ENCODE measurements around the gene GABARAP. TPM values are rescaled to one million over a fixed set of nuclear protein-coding genes. Genes with fewer than 3 reads are reported as not detected.

The GABARAP gene
- total and polyA plus RNA-seq, 2 of the 13 experiments (the other 11 are each of a cell fraction or from before 2014, with no cell fraction given) = 161 to 310 TPM

- TF ChIP-seq ZBED4 (CRISPR knock-in tag; IDR thresholded peaks at IDR 0.05; ENCODE audit: borderline replicate concordance) = no peak
- no peak for TF ChIP-seq FOXP1 (IDR thresholded peaks at IDR 0.05)
- no peak for TF ChIP-seq FOXP1 (CRISPR knock-in tag; IDR thresholded peaks at IDR 0.05)
- no peak for TF ChIP-seq GABPA (IDR thresholded peaks at IDR 0.05; ENCODE audit: low read depth, low read length)
- no peak for TF ChIP-seq GABPA (CRISPR knock-in tag; IDR thresholded peaks at IDR 0.05; ENCODE audit: low read depth)
- TF ChIP-seq, protein P1, sequence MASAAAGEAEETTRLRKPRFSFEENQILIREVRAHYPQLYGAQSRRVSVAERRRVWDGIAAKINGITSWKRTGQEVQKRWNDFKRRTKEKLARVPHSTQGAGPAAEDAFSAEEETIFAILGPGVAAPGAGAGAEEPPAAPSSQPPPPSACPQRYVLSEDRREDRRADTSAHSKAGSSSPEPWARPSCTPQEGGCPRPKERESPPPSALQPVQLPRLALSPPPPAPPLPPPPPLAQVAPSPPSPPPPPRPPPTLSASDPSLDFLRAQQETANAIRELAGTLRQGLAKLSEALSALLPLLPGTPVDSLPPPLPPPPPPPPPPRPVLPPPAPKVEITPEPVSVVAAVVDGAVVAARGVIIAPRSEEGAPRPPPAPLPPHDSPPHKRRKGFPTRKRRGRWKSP (CRISPR knock-in tag; IDR thresholded peaks at IDR 0.05) = no peak
- TF ChIP-seq PRPF4 (IDR thresholded peaks at IDR 0.05; ENCODE audit: low read depth, low read length, poor library complexity, severe bottlenecking) = no peak
Measured at GRCh38 chr17:7196651-7197401, 45.4 kb downstream of the GABARAP start (continued).

DNA sequence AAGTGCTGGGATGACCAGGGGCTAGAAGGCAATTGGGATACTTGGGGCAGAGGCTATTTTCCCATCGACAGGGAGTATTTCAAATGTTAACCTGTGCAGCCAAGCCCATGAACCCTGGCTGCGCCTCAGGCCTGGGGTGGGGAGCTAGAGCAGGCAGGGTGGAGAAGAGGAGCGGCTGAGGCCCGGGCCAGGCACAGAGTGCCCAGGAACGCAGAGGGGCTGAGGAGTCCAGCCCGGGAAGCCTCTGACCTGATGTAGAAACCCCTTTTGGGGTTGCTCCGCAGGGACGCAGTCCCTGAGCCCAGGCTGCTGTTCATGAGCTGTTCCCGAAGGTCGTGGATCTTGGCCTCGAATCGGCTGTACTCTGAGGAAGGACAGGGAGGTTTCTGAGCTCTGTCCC lies 46.3 kb downstream of the GABARAP start:
- BruUV-seq (replicated peaks) = no TSS peak
- intact Hi-C loops (cut with micrococcal nuclease; ENCODE audit: unreplicated experiment) (no loop called here), in situ Hi-C loops (cut with HindIII; ENCODE audit: extremely low pct_ligation_motif_present, low pct_unique_long_range_greater_than_20kb) (no loop called here)
- Histone ChIP-seq H3K9me3 (ENCODE audit: low read length) (no peaks in the 10 kb centered on the region), H3K4me3 (replicated peaks in 1 of 3; ENCODE audit: insufficient read depth in 1 of 3, low read depth in 2 of 3, low read length in 3 of 3) (no peak overlapping the region), H3K4me2 (ENCODE audit: low read depth, low read length) (no peak overlapping the region), H3K79me2 (ENCODE audit: insufficient read depth, low read length) (no peaks in the 10 kb centered on the region), H3K27me3 (ENCODE audit: control insufficient read depth in 1 of 2, insufficient read depth in 2 of 2, low read length in 2 of 2) (no peaks in the 10 kb centered on the region), H3K9ac (ENCODE audit: insufficient read depth, low read depth, low read length) (no peak overlapping the region), H4K20me1 (ENCODE audit: insufficient read depth, low read length) (no peaks in the 10 kb centered on the region), H3K36me3 (replicated peaks in 1 of 2; ENCODE audit: control insufficient read depth in 1 of 2, insufficient read depth in 2 of 2, low read length in 2 of 2) (no peaks in the 10 kb centered on the region), H3K4me1 (ENCODE audit: insufficient read depth, low read length) (peaks cover 12% of the 10 kb centered on the region), H2AFZ (ENCODE audit: low read length) (no peak overlapping the region), H3K27ac (ENCODE audit: extremely low read length, insufficient read depth, low read length) (no peak overlapping the region)
- POLR2A ChIA-PET = no interaction called here
- FAIRE-seq (no peak), DNase-seq (ENCODE audit: low spot score) (no peak), ATAC-seq (no peak)
- WGBS (ENCODE audit: low lambda C conversion rate) = 89% methylated on average over 5 of the region's 12 CpGs
- CTCF ChIA-PET (ENCODE audit: low intra/inter-chr PET ratio, low total read pairs) = no interaction called here
- no peak for TF ChIP-seq HNRNPK (IDR thresholded peaks at IDR 0.05; ENCODE audit: low read depth, low read length, poor library complexity, severe bottlenecking)
- TF ChIP-seq, protein P2, sequence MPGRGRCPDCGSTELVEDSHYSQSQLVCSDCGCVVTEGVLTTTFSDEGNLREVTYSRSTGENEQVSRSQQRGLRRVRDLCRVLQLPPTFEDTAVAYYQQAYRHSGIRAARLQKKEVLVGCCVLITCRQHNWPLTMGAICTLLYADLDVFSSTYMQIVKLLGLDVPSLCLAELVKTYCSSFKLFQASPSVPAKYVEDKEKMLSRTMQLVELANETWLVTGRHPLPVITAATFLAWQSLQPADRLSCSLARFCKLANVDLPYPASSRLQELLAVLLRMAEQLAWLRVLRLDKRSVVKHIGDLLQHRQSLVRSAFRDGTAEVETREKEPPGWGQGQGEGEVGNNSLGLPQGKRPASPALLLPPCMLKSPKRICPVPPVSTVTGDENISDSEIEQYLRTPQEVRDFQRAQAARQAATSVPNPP (CRISPR knock-in tag; IDR thresholded peaks at IDR 0.05) = no peak
- no peak for TF ChIP-seq ZBTB26 (CRISPR knock-in tag; IDR thresholded peaks at IDR 0.05; ENCODE audit: borderline replicate concordance)
- no peak for TF ChIP-seq MED8 (CRISPR knock-in tag; IDR thresholded peaks at IDR 0.05; ENCODE audit: insufficient replicate concordance)
- TF ChIP-seq ZBTB3 (CRISPR knock-in tag; IDR thresholded peaks at IDR 0.05; ENCODE audit: borderline replicate concordance, low read depth) = no peak
- TF ChIP-seq, protein P3, sequence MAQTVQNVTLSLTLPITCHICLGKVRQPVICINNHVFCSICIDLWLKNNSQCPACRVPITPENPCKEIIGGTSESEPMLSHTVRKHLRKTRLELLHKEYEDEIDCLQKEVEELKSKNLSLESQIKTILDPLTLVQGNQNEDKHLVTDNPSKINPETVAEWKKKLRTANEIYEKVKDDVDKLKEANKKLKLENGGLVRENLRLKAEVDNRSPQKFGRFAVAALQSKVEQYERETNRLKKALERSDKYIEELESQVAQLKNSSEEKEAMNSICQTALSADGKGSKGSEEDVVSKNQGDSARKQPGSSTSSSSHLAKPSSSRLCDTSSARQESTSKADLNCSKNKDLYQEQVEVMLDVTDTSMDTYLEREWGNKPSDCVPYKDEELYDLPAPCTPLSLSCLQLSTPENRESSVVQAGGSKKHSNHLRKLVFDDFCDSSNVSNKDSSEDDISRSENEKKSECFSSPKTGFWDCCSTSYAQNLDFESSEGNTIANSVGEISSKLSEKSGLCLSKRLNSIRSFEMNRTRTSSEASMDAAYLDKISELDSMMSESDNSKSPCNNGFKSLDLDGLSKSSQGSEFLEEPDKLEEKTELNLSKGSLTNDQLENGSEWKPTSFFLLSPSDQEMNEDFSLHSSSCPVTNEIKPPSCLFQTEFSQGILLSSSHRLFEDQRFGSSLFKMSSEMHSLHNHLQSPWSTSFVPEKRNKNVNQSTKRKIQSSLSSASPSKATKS (CRISPR knock-in tag; IDR thresholded peaks at IDR 0.05) = no peak
